Mucosa of descending colon (tissue), 3 donors: Measurements from ENCODE around the gene ADGRG6. TPM values are rescaled to one million over a fixed set of nuclear protein-coding genes. Genes with fewer than 3 reads are reported as not detected.
"Not testable (repeated sequence)": the region's sequence is repeated elsewhere in the genome, so short reads cannot be mapped to it uniquely, and the experiment has no call there.

Experiments used
- ATAC-seq: fragments of 200-7000 bp; cut with Tn5 transposase; one replicate; pipeline ENCODE4 v1.9.1; 2020; ENCODE audit warnings: mild to moderate bottlenecking, moderate library complexity
- DNase-seq, 3 donors: peaks; one replicate each; pipeline ENCODE4 v3.0.0-alpha.2; 2020
- H3K36me3 ChIP-seq: fragments of 200-600 bp; one replicate; pipeline ENCODE4 v1.8.0; 2021; ENCODE audit warnings: low read depth, mild to moderate bottlenecking
- H3K4me1 ChIP-seq: fragments of 200-600 bp; one replicate; pipeline ENCODE4 v1.8.0; 2021; ENCODE audit warnings: low read depth, mild to moderate bottlenecking
- H3K4me3 ChIP-seq: fragments of 200-600 bp; one replicate; pipeline ENCODE4 v1.8.0; 2021; ENCODE audit warnings: mild to moderate bottlenecking
- H3K9me3 ChIP-seq: fragments of 200-600 bp; one replicate; pipeline ENCODE4 v1.8.0; 2021; ENCODE audit warnings: mild to moderate bottlenecking
- intact Hi-C, 2 donors: fragments of 100-400 bp; cut with DNase I in 1 of 2; cut with micrococcal nuclease in 1 of 2; formaldehyde crosslinking; loops; one replicate each; pipeline versions ENCODE4 v1.11.0 to v1.11.1; 2022; cut with DNase I, micrococcal nuclease
- total RNA-seq, 3 donors: library from RNA; stranded (reverse); fragmentation: NEBNext Ultra II Directional in 2 of 3; extraction: Animal tissue kit (Norgen Biotek cat#: 25700) in 2 of 3; gene quantifications; one replicate each; pipeline versions ENCODE4 v1.2.1 to v1.2.4, GENCODE V29; 2021 to 2023
- TF ChIP-seq, protein P1 (sequence below): fragments of 200-600 bp; IDR thresholded peaks from one replicate; pipeline ENCODE4 v1.8.0; 2022; ENCODE audit warnings: antibody characterized with exemption, mild to moderate bottlenecking
- donor health status: DM: no; HTN: no; CAD: no; lungs with moderate emphysema.
- donor health status: DM: no; HTN: no; CAD: no.
- donor health status: DM: no; HTN: yes; CAD: no.

The ADGRG6 gene
- total RNA-seq, 3 donors from 2014 or later: 14.1 to 17.6 (median 17.1) TPM

DNA sequence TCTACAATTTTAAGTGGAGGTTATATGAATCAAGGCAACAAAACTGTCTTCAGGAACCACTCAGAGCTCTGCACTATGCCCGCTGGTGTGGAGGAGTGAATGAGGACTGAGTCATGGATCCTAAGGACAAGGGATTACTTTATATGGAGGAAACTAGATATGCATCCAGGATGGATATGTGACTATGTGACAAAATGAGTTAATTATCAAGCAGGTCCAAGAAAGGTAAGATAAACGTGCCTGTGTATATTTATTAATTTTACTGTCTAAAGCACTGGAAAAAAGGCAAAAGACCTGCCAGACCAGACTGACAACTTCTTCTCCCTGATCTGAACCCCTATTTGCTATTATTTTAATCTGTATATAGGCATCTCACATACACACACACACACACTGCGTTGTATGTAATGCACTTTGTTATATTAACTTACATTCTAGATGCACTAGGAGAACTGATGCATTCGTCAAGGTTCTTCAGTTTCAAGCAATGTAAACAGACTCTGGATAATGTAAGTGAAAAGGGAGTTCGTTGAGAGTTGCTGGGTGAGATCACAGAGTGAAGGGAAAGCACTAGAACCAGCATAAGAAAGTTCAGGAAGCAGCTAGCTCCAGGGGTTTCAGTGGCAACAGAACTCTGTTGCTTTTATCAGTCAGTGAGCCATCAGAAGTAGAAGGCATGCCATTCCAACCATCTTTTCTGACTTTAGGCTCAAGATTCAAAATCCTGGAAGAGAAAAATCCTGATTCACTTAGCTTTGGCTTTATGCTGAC is 26.4 kb upstream of the ADGRG6 start:
- no peaks in the 10 kb centered on the region for H3K9me3 ChIP-seq
- DNase-seq (no peak), ATAC-seq (peak; percentile 16)
- H3K36me3 ChIP-seq: no peaks in the 10 kb centered on the region
- intact Hi-C loops: no loop called here
- H3K4me1 ChIP-seq: no peaks in the 10 kb centered on the region
- no peak overlapping the region for H3K4me3 ChIP-seq
- TF ChIP-seq, protein P1, sequence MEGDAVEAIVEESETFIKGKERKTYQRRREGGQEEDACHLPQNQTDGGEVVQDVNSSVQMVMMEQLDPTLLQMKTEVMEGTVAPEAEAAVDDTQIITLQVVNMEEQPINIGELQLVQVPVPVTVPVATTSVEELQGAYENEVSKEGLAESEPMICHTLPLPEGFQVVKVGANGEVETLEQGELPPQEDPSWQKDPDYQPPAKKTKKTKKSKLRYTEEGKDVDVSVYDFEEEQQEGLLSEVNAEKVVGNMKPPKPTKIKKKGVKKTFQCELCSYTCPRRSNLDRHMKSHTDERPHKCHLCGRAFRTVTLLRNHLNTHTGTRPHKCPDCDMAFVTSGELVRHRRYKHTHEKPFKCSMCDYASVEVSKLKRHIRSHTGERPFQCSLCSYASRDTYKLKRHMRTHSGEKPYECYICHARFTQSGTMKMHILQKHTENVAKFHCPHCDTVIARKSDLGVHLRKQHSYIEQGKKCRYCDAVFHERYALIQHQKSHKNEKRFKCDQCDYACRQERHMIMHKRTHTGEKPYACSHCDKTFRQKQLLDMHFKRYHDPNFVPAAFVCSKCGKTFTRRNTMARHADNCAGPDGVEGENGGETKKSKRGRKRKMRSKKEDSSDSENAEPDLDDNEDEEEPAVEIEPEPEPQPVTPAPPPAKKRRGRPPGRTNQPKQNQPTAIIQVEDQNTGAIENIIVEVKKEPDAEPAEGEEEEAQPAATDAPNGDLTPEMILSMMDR: no peak

DNA sequence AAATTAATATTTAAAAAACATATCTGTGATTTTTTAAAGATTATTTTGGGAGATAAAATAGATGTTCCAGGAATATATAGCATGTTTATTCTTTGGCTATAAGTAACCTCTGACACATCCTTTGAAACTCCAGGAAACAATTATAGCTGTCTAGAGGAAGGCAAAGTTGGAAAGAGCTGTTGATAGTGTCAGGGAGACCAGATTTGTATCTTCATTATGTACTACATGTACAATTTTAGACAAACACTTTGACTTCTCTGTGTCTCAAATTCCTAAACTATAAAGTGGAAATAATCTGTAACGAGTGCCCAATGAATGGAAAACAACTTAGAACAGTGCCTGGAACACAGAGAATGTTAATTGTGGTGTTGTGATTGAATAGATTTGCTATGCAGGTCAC is 25.6 kb upstream of the ADGRG6 start:
- intact Hi-C loops: no loop called here
- H3K4me1 ChIP-seq: no peaks in the 10 kb centered on the region
- H3K36me3 ChIP-seq: no peaks in the 10 kb centered on the region
- no peaks in the 10 kb centered on the region for H3K9me3 ChIP-seq
- TF ChIP-seq, protein P1: no peak
- ATAC-seq (no peak), DNase-seq (no peak)
- H3K4me3 ChIP-seq: no peak overlapping the region

DNA sequence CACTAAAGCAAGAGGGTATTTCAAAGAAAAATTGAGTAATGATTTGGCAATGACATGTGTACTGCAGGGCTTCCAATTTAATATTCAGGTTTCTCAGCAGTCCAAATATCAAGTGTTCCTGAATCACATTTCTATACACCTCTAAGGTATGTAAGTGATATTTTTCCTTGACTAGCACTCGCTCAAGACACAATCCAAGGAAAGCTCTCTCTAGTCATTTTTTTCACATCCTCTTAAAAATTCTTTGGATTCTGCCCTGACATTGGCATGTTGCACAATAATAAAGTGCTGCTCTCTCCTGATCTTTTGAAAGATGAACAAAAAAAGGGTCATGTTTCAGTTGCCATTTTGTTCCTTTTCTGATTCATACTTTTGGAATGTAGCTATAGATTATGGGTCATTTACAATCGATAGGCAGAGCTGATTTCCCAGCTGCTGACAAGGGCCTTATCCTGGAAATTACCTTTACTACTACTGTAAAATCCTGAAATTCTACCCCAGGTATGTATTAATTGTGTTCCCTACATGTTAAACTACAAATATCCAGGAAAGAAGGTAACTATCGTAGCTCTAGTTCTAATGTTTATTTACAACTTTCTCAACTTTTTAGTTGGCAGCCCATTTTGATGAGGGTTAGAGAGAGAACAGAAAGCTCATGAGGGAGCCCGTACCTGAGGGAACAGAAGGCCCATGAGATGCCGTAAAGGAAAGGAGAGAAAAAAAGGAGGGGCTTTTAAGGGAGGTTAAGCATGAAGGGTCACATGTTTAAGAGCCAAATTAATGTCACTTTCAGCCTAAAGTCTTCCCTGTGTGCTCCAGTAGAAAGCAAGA is 22.2 kb upstream of the ADGRG6 start:
- TF ChIP-seq, protein P1: no peak
- Histone ChIP-seq H3K4me3 (no peak overlapping the region), H3K4me1 (no peaks in the 10 kb centered on the region), H3K9me3 (no peaks in the 10 kb centered on the region), H3K36me3 (no peaks in the 10 kb centered on the region)
- ATAC-seq (no peak), DNase-seq (no peak)
- intact Hi-C loops: no loop called here

DNA sequence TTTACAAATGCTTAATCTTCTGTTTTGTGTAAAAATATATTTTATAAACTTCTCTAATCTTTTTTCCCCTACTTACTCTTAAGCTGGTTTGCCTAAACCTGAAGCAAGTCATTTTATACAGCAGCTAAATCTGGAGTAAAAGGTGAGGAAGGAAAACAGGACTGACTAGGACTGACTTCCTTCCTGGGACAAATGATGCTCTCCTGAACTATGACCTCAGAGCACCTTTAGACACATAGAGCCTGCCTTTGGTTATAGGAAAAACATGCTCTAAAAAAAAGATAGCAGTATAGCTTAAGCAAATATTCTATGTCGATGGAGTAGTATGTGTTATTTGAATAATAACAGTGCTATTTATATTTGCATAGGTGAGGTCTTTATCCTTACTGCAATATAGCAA is 21.5 kb upstream of the ADGRG6 start:
- ATAC-seq: no peak
- Histone ChIP-seq H3K4me3 (no peak overlapping the region), H3K36me3 (no peaks in the 10 kb centered on the region), H3K9me3 (no peaks in the 10 kb centered on the region), H3K4me1 (no peaks in the 10 kb centered on the region)
- TF ChIP-seq, protein P1: no peak
- no peak for DNase-seq
- intact Hi-C loops: no loop called here

DNA sequence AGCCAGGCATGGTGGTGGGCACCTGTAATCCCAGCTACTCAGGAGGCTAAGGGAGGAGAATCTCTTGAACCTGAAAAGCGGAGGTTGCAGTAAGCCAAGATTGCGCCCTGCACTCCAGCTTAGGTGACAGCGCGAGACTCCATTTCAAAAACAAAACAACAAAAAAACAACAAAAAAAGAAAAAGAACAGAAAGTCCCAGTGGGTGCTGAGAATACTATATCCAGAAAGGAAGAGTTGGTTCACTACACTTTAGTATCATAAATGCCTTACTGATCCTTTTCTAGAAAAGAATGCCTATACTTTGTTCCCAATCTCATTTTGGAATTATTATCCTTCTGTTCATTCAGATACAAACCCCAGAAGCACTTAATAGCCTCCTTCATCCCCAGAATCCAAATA is 20.9 kb upstream of the ADGRG6 start:
- no peak overlapping the region for H3K4me3 ChIP-seq
- TF ChIP-seq, protein P1: no peak
- no peaks in the 10 kb centered on the region for H3K9me3 ChIP-seq

DNA sequence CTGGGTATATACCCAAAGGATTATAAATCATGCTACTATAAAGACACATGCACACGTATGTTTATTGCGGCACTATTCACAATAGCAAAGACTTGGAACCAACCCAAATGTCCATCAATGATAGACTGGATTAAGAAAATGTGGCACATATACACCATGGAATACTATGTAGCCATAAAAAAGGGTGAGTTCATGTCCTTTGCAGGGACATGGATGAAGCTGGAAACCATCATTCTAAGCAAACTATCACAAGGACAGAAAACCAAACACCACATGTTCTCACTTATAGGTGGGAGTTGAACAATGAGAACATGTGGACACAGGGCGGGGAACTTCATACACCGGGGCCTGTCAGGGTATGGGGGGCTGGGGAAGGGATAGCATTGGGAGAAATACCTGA is 18.7 kb upstream of the ADGRG6 start:
- H3K9me3 ChIP-seq, ATAC-seq, H3K4me3 ChIP-seq, H3K36me3 ChIP-seq, intact Hi-C loops, DNase-seq, H3K4me1 ChIP-seq: not testable (repeated sequence)

More for the DNA sequence above, 20.9 kb upstream of the ADGRG6 start:
- DNase-seq: no peak
- intact Hi-C loops: no loop called here
- no peaks in the 10 kb centered on the region for H3K4me1 ChIP-seq
- no peaks in the 10 kb centered on the region for H3K36me3 ChIP-seq
- no peak for ATAC-seq
